GM12801 (cell line): ENCODE data around the gene RGS18.

Source experiments
- TF ChIP-seq, protein P1 (sequence below): IDR thresholded peaks from one replicate; pipeline ENCODE4 v1.5.1; 2011; ENCODE audit warnings: control low read depth; ENCODE audit not compliant: insufficient read length; ENCODE audit errors: extremely low read depth

RGS18 gene

DNA sequence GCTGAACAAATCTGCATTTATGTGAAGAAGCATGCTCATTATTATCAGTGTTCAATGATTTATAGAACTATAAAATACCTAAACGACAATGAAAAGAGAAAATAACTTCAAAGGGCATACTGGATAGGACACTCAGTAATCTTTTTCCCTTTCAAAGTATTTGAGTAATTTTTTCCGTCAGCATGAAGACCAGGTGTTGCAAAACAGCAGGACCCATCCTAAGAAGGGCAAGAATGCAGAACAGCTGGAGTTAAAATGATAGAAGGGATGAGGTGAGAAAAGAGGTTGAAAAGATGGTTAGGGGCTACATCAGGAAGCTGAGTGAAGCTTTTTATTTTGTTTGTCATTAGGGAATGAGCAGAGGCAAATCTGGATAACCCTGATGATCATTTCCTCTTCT is 7.1 kb upstream of the RGS18 start:
- TF ChIP-seq, protein P1, sequence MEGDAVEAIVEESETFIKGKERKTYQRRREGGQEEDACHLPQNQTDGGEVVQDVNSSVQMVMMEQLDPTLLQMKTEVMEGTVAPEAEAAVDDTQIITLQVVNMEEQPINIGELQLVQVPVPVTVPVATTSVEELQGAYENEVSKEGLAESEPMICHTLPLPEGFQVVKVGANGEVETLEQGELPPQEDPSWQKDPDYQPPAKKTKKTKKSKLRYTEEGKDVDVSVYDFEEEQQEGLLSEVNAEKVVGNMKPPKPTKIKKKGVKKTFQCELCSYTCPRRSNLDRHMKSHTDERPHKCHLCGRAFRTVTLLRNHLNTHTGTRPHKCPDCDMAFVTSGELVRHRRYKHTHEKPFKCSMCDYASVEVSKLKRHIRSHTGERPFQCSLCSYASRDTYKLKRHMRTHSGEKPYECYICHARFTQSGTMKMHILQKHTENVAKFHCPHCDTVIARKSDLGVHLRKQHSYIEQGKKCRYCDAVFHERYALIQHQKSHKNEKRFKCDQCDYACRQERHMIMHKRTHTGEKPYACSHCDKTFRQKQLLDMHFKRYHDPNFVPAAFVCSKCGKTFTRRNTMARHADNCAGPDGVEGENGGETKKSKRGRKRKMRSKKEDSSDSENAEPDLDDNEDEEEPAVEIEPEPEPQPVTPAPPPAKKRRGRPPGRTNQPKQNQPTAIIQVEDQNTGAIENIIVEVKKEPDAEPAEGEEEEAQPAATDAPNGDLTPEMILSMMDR: no peak

DNA sequence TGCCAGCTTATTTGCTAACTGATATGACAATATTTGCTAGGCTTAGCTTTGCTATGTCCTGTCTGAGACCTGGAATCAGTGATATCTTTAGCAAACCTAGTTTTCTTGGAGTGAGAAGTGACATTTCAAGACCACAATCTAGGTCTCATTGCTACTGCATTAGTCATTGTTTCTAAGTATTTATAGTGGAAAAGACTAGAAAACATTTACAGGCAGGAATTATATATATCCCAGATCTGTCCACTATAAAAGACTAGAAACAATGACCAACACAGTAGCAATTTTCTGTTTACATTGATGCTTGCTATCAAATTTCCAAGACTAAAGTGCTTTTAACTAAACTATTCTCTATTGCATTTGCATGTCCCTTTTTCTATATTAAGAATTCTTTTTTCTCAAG is 5.0 kb upstream of the RGS18 start:
- TF ChIP-seq, protein P1: no peak

DNA sequence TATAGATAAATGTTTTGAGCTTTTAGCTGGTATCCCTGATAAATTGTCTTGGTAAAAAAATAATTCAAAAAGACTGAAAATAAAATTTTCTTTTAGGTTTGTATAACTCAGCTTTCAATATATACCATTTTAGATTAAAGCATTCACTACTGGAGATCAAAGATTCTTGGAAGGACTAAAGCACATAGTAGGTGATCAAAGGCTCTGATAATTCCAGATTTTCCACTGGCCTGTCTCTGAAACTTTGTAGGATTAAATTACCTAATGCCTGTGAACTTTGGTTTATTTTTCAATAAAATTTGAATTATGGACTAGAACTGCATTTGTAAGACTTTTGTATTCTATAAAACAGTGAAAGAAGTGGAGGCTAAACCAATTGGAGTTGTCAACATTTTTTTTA is 1.2 kb upstream of the RGS18 start:
- TF ChIP-seq, protein P1: no peak

DNA sequence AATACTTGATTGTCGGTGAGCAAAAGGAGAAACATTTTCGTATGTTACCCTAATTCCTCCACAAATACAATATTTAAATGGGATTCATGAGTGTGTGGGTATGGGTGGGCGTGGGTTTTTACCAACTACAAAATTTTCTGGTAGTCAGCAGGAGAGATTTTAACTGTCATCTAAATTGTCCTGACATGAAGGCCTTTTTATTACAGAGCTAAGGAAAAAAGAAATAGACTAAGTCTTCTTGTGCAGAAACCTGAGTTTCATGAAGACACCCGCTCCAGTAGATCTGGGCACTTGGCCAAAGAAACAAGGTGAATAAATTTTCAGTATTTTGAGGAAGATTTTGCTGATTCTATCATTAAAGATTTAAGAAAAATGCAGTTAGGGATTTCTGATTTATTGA is 752 bp downstream of the RGS18 start:
- TF ChIP-seq, protein P1: no peak

DNA sequence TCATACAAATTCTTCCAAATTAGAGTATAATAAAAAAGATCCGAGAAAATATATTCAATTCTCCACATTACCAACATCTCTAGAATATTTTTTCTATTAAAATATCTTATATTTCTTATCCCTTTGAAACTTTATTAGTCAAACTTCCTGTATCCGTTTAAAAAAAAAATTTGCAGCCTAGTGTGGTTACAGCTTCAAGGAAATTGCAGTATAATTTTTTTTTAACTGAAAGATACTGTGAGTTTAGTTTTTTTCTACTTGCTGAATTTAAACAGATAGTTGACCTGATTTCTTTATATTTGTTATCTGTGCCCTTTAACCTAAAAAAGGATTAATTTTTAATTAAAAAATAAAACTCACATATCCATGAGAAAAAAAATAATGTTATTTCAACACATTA is 1.5 kb downstream of the RGS18 start:
- TF ChIP-seq, protein P1: no peak

DNA sequence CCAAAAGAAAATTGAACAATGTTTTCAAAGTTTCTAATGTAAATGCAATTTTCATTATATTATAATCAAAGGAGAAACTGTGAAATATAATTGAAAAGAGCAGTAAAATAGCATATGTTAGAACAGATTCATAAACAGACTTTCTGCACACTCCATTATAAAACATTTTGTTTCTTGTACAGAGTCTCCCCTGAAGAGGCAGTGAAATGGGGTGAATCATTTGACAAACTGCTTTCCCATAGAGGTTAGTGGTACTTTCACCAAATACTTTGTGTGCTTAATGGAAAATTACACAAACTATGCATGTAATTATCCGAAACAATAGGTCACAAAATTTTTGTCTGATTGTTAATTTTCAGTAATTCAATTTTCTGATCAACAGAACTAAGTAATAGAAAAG is 1.9 kb downstream of the RGS18 start:
- TF ChIP-seq, protein P1: no peak

DNA sequence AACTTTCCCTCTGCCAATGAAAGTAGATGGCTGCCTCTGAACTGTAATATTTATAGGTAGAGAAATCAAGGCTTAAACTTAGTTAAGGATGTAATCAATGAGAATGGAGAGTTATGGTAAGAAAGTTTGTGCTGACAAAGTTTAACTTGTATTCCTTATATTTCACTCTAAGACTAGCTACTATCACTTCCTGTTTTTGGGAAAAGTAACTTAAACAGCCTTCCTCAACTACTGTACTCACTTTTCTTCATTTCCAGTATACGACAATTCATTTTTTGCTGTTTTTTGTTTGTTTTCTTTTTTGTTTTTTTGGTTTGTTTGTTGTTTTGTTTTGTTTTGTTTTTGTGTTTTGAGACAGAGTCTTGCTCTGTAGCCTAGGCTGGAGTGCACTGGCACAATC is 3.7 kb downstream of the RGS18 start:
- TF ChIP-seq, protein P1: no peak

DNA sequence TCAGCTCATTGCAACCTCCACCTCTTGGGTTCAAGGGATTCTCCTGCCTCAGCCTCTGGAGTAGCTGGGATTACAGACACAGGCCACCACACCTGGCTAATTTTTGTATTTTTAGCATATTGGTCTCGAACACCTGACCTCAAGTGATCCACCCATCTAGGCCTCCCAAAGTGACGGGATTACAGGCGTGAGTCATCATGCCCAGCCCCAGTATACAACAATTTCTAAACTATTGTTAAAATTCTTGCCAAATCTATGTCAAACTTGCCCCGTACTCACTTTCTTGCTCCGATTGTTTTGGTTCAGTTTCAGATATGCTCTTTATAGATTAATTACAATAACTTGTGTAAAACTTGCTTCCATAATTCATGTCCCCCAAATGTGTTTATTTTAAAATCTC is 4.1 kb downstream of the RGS18 start:
- TF ChIP-seq, protein P1: no peak
